LNCAP (cell line): Measurements from ENCODE around the gene PTPRT.

Experiments used
- TF ChIP-seq, protein P1 (sequence below): fragments of 450-650 bp; IDR thresholded peaks from 2 replicates; pipeline ENCODE4 v1.5.1; 2017; ENCODE audit warnings: mild to moderate bottlenecking

PTPRT gene

DNA sequence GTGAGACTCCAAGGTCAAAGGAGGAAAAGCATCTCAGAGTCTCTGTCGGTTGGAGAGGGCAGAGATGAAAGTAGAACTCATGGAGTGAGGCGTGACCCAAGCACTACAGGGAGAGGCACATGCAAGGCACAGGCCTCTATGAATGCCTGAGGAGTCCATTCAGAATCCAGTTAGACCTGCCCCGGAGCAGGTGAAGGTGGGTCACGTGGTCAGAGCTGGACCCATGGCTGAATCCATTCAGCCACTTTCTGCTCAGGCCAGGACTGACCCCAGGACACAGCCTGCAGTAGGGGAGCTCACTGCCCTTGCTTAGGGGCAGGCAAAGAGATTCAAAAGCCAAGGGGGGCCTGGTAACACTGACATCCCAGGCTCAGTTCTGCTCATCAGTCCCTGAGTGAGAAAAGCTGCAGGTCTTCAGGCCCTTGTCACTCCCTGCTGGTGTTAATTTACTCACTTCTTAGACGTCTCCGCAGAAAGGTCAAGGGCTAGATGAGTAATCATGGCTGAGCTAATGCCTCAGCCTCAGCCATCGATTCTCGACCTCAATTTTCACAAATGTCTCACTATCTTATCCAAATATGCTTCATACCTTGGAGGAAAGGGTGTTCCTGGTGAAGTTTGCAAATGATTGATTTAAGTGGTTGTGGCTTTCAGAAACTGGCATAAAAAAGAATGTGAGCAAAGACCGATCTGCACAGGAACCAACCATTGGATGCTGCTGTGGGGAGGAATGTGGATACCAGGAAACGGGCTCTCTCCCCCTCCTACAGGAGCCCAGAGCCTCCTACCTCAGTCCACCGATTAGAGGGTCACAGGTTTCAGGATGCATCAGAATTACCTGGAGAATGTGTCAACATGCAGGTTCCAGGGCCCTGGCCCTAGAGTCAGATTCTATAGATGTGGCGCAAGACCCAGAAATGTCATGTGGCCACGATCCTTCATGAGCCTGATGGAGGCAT, 584.4 kb downstream of the PTPRT start:
- TF ChIP-seq, protein P1, sequence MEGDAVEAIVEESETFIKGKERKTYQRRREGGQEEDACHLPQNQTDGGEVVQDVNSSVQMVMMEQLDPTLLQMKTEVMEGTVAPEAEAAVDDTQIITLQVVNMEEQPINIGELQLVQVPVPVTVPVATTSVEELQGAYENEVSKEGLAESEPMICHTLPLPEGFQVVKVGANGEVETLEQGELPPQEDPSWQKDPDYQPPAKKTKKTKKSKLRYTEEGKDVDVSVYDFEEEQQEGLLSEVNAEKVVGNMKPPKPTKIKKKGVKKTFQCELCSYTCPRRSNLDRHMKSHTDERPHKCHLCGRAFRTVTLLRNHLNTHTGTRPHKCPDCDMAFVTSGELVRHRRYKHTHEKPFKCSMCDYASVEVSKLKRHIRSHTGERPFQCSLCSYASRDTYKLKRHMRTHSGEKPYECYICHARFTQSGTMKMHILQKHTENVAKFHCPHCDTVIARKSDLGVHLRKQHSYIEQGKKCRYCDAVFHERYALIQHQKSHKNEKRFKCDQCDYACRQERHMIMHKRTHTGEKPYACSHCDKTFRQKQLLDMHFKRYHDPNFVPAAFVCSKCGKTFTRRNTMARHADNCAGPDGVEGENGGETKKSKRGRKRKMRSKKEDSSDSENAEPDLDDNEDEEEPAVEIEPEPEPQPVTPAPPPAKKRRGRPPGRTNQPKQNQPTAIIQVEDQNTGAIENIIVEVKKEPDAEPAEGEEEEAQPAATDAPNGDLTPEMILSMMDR: no peak

DNA sequence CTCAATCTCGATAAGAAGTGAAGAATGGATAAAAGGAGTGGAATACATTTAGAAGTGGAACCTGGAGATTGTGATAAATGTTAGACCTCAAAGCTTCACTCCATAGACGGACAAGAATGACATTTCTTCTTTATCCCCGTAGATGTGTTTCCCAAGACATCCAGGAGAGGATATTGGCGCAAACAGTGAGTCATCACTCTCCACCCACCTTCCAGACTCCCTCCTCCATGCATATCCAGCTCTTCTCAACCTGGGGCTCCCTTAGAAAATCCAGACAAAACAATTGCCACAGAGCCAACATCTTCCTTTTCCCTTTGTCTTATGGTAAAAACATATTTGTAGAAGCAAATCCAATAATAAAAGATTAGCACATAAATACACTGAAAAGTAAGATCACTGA, 586.1 kb downstream of the PTPRT start:
- TF ChIP-seq, protein P1: no peak

DNA sequence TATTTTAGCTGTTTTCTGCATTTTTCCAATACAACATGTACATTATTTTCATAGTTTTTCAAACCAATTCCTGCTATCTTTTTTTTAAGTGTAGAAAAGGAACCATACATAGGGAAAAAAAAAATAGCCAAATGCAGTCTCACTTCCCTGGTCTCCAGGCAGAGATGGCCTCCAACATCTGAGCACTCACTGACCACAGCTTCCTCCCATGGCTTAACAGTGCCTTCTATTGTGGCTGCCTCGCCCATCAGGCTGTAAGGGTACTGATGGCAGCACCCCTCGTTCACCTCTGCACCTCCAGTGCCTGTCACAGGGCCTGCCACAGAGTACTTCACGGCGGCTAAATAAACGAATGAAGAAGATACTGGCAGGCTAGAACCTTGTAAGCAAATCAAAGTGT, 591.1 kb downstream of the PTPRT start:
- TF ChIP-seq, protein P1: no peak

DNA sequence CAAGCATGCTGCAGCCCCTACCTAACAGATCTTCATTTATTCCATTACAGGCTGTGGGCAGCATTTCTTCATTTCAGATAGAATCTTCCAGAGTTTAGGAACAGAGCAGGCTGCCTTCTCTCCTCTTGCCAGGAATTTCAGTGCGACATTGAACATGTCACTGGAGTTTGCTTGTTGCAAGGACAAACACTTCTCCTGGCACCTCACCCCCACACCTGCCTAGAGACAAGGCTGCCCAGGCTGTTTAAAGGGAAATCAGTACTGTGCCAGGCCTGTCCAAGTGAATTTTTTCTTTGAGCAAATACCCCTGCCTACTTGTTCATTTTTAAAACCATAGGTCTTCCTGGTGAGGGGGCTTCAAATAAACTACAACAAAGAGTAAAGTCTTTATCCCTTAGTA, 594.1 kb downstream of the PTPRT start:
- TF ChIP-seq, protein P1: no peak

DNA sequence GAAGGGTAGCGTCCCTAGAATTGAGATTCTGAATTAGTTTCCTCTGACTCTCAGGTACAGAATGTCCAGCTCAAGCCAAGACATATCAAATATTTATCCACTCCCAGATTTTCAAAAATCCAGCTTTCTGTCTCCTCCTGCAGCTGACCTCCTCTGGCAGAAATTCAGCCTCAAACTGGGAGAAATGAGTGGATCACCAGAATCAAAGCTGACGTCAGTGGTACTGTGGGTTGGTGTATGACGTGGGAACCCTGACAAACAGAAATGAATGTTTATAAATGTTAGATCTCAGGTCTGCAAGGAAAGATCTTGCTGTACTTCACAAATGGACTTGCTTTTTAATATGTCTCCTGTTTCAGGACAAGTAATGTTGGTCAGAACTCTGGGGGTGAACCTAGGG, 595.0 kb downstream of the PTPRT start:
- TF ChIP-seq, protein P1: no peak

DNA sequence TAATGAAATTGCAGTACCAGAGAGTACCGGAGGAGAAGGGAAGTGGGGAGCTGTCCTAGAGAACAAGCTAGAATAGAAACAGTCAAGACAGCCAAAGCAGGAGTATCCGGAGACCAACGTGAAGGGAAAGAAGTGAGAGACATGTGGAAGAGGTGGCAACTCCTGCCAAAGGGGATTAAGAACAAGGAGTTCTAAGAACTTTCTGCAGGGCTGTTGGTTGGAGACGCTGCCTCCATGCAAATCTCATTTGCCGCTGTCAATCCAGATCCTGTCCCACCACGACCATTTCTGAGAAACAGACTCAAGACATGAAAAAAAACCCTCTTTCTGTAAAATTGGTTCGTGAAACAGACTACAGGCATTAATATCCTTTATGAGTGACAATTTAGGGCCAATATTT, 595.7 kb downstream of the PTPRT start:
- TF ChIP-seq, protein P1: no peak

DNA sequence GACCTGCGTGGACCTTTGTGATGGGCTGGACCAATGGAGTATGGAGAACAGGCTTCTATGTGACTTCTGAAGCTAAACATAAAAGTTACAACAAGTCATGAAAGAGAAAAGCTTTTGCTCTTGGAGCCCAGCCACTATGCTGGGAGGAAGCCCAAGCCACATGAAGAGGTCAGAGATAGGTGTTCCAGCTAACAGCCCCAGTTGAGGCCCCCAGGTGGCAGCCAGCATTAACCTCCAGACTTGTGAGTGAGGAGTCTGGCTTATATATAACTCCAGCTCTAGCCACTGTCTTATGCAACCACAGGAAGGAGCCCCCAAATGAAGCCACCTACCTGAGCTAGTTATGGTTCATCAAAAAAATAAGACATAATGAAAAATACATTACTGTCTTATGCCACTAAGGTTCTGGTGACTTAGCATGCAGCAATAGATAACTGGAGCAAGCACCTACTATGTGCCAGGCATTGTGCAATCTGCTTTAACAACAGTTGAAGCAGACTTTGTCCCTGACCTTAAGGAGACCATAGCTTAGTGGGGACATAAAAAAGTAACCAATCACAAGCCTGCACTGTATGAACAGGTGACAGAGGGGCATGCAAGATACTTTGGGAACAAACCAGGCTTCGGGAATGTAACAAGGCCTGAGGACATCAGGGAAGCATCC, 599.6 kb downstream of the PTPRT start:
- TF ChIP-seq, protein P1: no peak
